Fibroblast of lung (primary cell): ENCODE measurements around the gene SLC34A3. TPM values are rescaled to one million over a fixed set of nuclear protein-coding genes. Genes with fewer than 3 reads are reported as not detected.

Source experiments
- DNase-seq, 2 donors: peaks; one replicate each; pipeline versions ENCODE4 v3.0.0 to v3.0.0-alpha.2; 2010; ENCODE audit warnings: low read depth in 2 of 2
- H2AFZ ChIP-seq: 2 replicates; pipeline ENCODE4 v1.5.1; 2012; ENCODE audit warnings: low read length, control low read depth, inconsistent platforms
- H3K27ac ChIP-seq: 2 replicates; pipeline ENCODE4 v1.5.1; 2011; ENCODE audit warnings: low read length, control low read depth; ENCODE audit not compliant: insufficient read depth
- H3K27me3 ChIP-seq: 2 replicates; pipeline ENCODE4 v1.5.1; 2011; ENCODE audit warnings: mild to moderate bottlenecking, low read length; ENCODE audit not compliant: control insufficient read depth, insufficient read depth
- H3K36me3 ChIP-seq: 2 replicates; pipeline ENCODE4 v1.5.1; 2011; ENCODE audit warnings: low read length; ENCODE audit not compliant: control insufficient read depth, insufficient read depth
- H3K4me1 ChIP-seq: 2 replicates; pipeline ENCODE4 v1.5.1; 2011; ENCODE audit warnings: low read length; ENCODE audit not compliant: control insufficient read depth, insufficient read depth; ENCODE audit errors: extremely low read depth
- H3K4me2 ChIP-seq: 2 replicates; pipeline ENCODE4 v1.5.1; 2011; ENCODE audit warnings: low read length, control low read depth; ENCODE audit not compliant: insufficient read depth; ENCODE audit errors: extremely low read depth
- H3K4me3 ChIP-seq, 4 experiments: fragments of 200-600 bp in 1 of 4; sonication (generic) in 1 of 4; replicated peaks in 1 of 4; 2 replicates each; pipeline ENCODE4 v1.5.1; 2011 to 2016; ENCODE audit warnings: low read length in 4 of 4, low read depth in 3 of 4, mild to moderate bottlenecking in 3 of 4, control low read depth in 2 of 4, inconsistent platforms in 1 of 4, mixed read lengths in 1 of 4; ENCODE audit not compliant: insufficient read depth in 1 of 4; ENCODE audit errors: control extremely low read depth in 1 of 4
- H3K79me2 ChIP-seq: 2 replicates; pipeline ENCODE4 v1.5.1; 2012; ENCODE audit warnings: mild to moderate bottlenecking, low read length, inconsistent platforms; ENCODE audit not compliant: control insufficient read depth, insufficient read depth
- H3K9ac ChIP-seq: 2 replicates; pipeline ENCODE4 v1.5.1; 2011; ENCODE audit warnings: mild to moderate bottlenecking, low read length, control low read depth; ENCODE audit not compliant: insufficient read depth
- H3K9me3 ChIP-seq: 2 replicates; pipeline ENCODE4 v1.5.1; 2012; ENCODE audit warnings: low read depth, low read length; ENCODE audit not compliant: control insufficient read depth, insufficient read depth
- H4K20me1 ChIP-seq: 2 replicates; pipeline ENCODE4 v1.5.1; 2011; ENCODE audit warnings: low read length; ENCODE audit not compliant: control insufficient read depth, insufficient read depth; ENCODE audit errors: extremely low read depth
- EZH2 ChIP-seq: IDR thresholded peaks from 2 replicates; pipeline ENCODE4 v1.5.1; 2012; ENCODE audit warnings: low read length, control low read depth, mild to moderate bottlenecking; ENCODE audit errors: missing control alignments
- polyA plus RNA-seq, 2 donors: library from polyadenylated mRNA; depleted of rRNA in 1 of 2; stranded (reverse) in 1 of 2; unstranded in 1 of 2; fragments of >200 nt; gene quantifications; 2 replicates each; pipeline ENCODE4 v1.2.1, GENCODE V29; 2011 to 2012; ENCODE audit warnings: missing spikeins in 1 of 2
- total RNA-seq: library from RNA; depleted of rRNA; stranded (reverse); fragments of >200 nt; gene quantifications from 2 replicates; pipeline ENCODE4 v1.2.1, GENCODE V29; 2014
- TF ChIP-seq, protein P1 (sequence below), 2 donors: IDR thresholded peaks in 1 of 2; conservative IDR thresholded peaks in 1 of 2; 1 replicate in 1 of 2; 2 replicates in 1 of 2; pipeline ENCODE4 v1.5.1; 2011 to 2012; ENCODE audit warnings: low read length in 2 of 2, control low read depth in 1 of 2, inconsistent platforms in 1 of 2, low read depth in 1 of 2, mild to moderate bottlenecking in 1 of 2

Gene SLC34A3
- total and polyA plus RNA-seq, 2 donors (not counting 1 experiment from before 2014, with no cell fraction given) = not detected

DNA sequence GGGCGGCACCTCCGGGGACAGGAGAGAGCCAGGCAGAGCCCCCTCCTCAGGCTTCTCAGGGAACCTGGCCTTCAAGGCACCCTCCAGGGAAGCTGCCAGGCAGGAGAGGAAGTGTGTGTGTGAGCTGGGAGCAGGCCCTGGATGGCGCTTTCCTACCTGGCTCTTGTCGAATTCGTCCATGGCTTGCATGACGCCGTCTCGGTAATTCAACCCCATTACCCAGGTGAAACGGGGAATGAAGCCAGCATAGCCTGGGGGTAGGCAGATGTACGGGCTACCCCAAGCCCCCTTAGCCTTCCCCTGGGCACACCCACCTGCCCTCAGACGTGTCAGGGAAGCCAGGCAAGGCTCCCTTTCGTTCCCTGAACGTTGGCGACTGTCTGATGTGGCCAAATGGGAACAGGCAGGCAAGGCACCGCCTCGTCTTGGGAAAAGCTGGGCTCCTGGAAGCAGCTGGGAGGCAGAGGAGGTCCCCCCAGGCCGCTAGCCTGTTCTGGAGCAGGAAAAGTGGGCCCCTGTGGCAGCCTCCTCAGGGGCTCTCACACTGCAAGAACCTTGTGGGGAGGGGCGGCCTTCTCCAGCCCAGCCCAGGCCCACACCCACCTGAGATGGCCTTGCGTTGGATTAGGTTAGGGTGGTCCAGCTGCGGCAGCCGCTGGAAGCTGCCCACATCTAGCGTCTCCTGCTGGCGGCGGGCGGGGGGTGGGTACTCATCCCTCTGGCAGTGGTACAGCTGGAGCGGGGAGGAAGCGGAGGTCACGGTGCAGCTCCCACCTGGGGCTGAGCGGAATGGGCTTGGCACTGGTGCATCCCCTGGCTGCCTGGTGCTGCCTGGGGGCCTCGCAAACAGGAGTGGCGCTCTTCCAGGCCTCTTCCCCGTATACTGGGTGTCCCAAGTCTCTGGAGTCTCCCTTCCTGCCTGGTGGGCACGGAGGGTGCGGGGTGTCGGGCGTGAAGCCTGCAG, 14.1 kb downstream of the SLC34A3 start:
- H3K36me3 ChIP-seq = peaks cover 18% of the 10 kb centered on the region
- no peaks in the 10 kb centered on the region for H3K9me3 ChIP-seq
- H3K9ac ChIP-seq = no peak overlapping the region
- no peak overlapping the region for H3K4me2 ChIP-seq
- no peaks in the 10 kb centered on the region for H3K27me3 ChIP-seq
- peaks cover 4% of the 10 kb centered on the region for H3K4me1 ChIP-seq
- H3K79me2 ChIP-seq = peaks cover 25% of the 10 kb centered on the region
- TF ChIP-seq, protein P1, sequence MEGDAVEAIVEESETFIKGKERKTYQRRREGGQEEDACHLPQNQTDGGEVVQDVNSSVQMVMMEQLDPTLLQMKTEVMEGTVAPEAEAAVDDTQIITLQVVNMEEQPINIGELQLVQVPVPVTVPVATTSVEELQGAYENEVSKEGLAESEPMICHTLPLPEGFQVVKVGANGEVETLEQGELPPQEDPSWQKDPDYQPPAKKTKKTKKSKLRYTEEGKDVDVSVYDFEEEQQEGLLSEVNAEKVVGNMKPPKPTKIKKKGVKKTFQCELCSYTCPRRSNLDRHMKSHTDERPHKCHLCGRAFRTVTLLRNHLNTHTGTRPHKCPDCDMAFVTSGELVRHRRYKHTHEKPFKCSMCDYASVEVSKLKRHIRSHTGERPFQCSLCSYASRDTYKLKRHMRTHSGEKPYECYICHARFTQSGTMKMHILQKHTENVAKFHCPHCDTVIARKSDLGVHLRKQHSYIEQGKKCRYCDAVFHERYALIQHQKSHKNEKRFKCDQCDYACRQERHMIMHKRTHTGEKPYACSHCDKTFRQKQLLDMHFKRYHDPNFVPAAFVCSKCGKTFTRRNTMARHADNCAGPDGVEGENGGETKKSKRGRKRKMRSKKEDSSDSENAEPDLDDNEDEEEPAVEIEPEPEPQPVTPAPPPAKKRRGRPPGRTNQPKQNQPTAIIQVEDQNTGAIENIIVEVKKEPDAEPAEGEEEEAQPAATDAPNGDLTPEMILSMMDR (conservative IDR thresholded peaks at IDR 0.05 in 1 of 2, IDR thresholded peaks at IDR 0.05 in 1 of 2; ENCODE audit: low read depth in 1 of 2, low read length in 2 of 2) = no peak
- no peak for TF ChIP-seq EZH2
- H2AFZ ChIP-seq = no peak overlapping the region
- DNase-seq = no peak
- H3K27ac ChIP-seq = no peak overlapping the region
- no peaks in the 10 kb centered on the region for H4K20me1 ChIP-seq
- no peak overlapping the region for H3K4me3 ChIP-seq

DNA sequence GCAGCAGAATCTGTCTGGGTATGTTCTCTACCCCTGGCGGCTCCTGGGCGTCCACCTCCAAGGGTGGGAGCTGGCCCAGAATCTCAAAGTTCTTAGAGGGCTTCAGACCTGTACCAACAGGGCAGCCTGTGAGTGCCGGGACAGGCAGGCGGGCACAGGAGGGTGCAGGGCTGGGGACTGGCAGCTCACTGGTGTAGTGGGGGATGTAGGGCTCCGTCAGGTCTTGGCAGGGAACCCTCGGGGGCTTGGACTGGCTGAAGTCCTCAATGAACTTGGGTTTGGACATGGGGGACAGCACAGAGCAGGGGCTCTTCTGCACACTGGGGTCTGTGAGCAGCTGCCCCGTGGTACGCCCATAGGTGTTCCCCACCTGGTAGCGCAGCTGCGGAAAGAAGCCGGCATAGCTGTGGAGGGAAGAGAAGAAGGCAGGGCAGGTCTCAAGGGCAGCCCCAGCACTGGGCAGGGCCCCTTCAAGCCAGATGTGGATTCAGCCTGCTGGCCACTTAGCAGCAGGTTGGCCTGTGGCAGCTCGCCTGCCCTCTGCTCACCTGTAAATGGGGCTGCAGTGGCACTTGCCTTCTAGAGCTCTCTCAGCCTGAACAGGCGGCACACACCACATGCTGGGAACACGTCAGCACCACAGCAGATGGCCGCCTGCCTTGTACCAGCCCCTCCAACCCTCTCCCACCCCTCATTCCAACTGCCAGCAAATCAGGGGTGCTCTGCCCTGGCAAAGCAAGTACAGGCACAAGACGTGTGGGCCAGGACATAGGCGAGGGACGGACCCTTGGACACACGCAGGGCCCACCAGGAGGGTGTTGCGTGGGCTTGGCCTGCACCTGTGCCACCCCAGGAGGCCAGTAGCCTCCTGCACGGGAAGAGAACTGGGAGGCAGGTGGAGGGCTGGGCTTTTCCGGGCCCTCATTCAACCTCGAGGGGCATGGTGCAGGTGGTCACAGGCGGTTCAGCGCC, 15.0 kb downstream of the SLC34A3 start:
- DNase-seq = no peak
- peaks cover 25% of the 10 kb centered on the region for H3K79me2 ChIP-seq
- H3K9ac ChIP-seq = no peak overlapping the region
- no peaks in the 10 kb centered on the region for H4K20me1 ChIP-seq
- no peak overlapping the region for H2AFZ ChIP-seq
- H3K27me3 ChIP-seq = no peaks in the 10 kb centered on the region
- TF ChIP-seq, protein P1 (conservative IDR thresholded peaks at IDR 0.05 in 1 of 2, IDR thresholded peaks at IDR 0.05 in 1 of 2; ENCODE audit: low read depth in 1 of 2, low read length in 2 of 2) = no peak
- no peak overlapping the region for H3K4me3 ChIP-seq
- no peak overlapping the region for H3K27ac ChIP-seq
- H3K4me2 ChIP-seq = no peak overlapping the region
- H3K4me1 ChIP-seq = peaks cover 4% of the 10 kb centered on the region
- no peaks in the 10 kb centered on the region for H3K9me3 ChIP-seq
- peaks cover 18% of the 10 kb centered on the region for H3K36me3 ChIP-seq
